Upper lobe of left lung (tissue), 6 donors: ENCODE measurements around the gene GPA33. TPM values are rescaled to one million over a fixed set of nuclear protein-coding genes. Genes with fewer than 3 reads are reported as not detected.

Source experiments
- ATAC-seq, 2 donors: fragments of 200-7000 bp; cut with Tn5 transposase; one replicate each; pipeline ENCODE4 v1.9.1; 2022; ENCODE audit warnings: mild to moderate bottlenecking in 2 of 2, moderate library complexity in 2 of 2; ENCODE audit not compliant: low FRiP score in 2 of 2
- DNase-seq, 2 donors: peaks; one replicate each; pipeline ENCODE4 v3.0.0-alpha.2; 2019 to 2020
- H3K27ac ChIP-seq, 4 donors: fragments of 200-600 bp; sonication (generic); one replicate each; pipeline ENCODE4 v1.5.1; 2016 to 2019
- H3K27me3 ChIP-seq, 4 donors: fragments of 200-600 bp; sonication (generic); one replicate each; pipeline ENCODE4 v1.5.1; 2017 to 2019
- H3K36me3 ChIP-seq, 4 donors: fragments of 200-600 bp; sonication (generic); one replicate each; pipeline ENCODE4 v1.5.1; 2016 to 2019
- H3K4me1 ChIP-seq, 4 donors: fragments of 200-600 bp; sonication (generic); one replicate each; pipeline ENCODE4 v1.5.1; 2018 to 2019
- H3K4me3 ChIP-seq, 4 donors: fragments of 200-600 bp; sonication (generic); one replicate each; pipeline ENCODE4 v1.5.1; 2017 to 2019; ENCODE audit warnings: mild to moderate bottlenecking in 2 of 4, moderate library complexity in 1 of 4
- H3K9me3 ChIP-seq, 4 donors: fragments of 200-600 bp; sonication (generic); one replicate each; pipeline ENCODE4 v1.5.1; 2018 to 2019
- EP300 ChIP-seq, 4 donors: sonication (generic); formaldehyde crosslinking; IDR thresholded peaks; one replicate each; pipeline ENCODE4 v1.5.1; 2017; ENCODE audit warnings: antibody characterized with exemption in 4 of 4, control low read depth in 2 of 4
- POLR2A ChIP-seq, 4 donors: fragments of 450-650 bp; IDR thresholded peaks; one replicate each; pipeline ENCODE4 v1.5.1; 2016 to 2017; ENCODE audit warnings: antibody characterized with exemption in 4 of 4, mild to moderate bottlenecking in 2 of 4
- POLR2AphosphoS5 ChIP-seq, 2 donors: sonication (generic); formaldehyde crosslinking; IDR thresholded peaks; one replicate each; pipeline ENCODE4 v1.5.1; 2017; ENCODE audit warnings: antibody characterized with exemption in 2 of 2
- WGBS, 2 donors: methylation state at CpG; one replicate each; pipeline ENCODE4 v1.1.5; 2017 to 2018; 5-methylcytosine and 5-hydroxymethylcytosine counted together
- total RNA-seq, 6 donors: library from RNA; depleted of rRNA in 4 of 6; stranded (reverse); fragments of >200 nt in 4 of 6; gene quantifications; one replicate each; pipeline versions ENCODE4 v1.1.0 to v1.2.1, GENCODE V29; 2016 to 2021
- TF ChIP-seq, protein P1 (sequence below), 6 experiments: fragments of 450-650 bp in 4 of 6; fragments of 200-600 bp in 2 of 6; sonication (generic) in 2 of 6; IDR thresholded peaks; one replicate each; pipeline ENCODE4 v1.5.1; 2016 to 2019; ENCODE audit warnings: antibody characterized with exemption in 6 of 6
- donor health status: DM: no; HTN: no; CAD: no; lungs with moderate emphysema.
- donor health status: DM: no; HTN: yes; CAD: no; lungs with severe emphysema.

The GPA33 gene
- total RNA-seq, 6 donors from 2014 or later, result 0.89 to 18.4 (median 3.8) TPM

- H3K4me1 ChIP-seq, result peaks cover 7 to 9% (median 8%) of the 10 kb centered on the region in 4 donors
- H3K36me3 ChIP-seq, result no peaks in the 10 kb centered on the region
- H3K27me3 ChIP-seq, result no peaks in the 10 kb centered on the region
- no peak overlapping the region for H3K4me3 ChIP-seq
- no peak overlapping the region for H3K27ac ChIP-seq
- TF ChIP-seq POLR2A (IDR thresholded peaks at IDR 0.05) (no peak), POLR2AphosphoS5 (IDR thresholded peaks at IDR 0.05) (no peak), EP300 (IDR thresholded peaks at IDR 0.05) (no peak)
- TF ChIP-seq, protein P1, sequence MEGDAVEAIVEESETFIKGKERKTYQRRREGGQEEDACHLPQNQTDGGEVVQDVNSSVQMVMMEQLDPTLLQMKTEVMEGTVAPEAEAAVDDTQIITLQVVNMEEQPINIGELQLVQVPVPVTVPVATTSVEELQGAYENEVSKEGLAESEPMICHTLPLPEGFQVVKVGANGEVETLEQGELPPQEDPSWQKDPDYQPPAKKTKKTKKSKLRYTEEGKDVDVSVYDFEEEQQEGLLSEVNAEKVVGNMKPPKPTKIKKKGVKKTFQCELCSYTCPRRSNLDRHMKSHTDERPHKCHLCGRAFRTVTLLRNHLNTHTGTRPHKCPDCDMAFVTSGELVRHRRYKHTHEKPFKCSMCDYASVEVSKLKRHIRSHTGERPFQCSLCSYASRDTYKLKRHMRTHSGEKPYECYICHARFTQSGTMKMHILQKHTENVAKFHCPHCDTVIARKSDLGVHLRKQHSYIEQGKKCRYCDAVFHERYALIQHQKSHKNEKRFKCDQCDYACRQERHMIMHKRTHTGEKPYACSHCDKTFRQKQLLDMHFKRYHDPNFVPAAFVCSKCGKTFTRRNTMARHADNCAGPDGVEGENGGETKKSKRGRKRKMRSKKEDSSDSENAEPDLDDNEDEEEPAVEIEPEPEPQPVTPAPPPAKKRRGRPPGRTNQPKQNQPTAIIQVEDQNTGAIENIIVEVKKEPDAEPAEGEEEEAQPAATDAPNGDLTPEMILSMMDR (IDR thresholded peaks at IDR 0.05), result no peak
- no peak for ATAC-seq
- no peaks in the 10 kb centered on the region for H3K9me3 ChIP-seq
- WGBS, 2 donors, result 92 to 99% methylated on average over 3 of the region's 3 CpGs
- DNase-seq, result no peak
Observed at GRCh38 chr1:167119696-167120095, 29.5 kb upstream of the GPA33 start.

- Histone ChIP-seq H3K36me3 (no peaks in the 10 kb centered on the region), H3K27ac (no peak overlapping the region), H3K4me1 (peaks cover 7 to 9% (median 8%) of the 10 kb centered on the region in 4 donors), H3K4me3 (no peak overlapping the region), H3K27me3 (no peaks in the 10 kb centered on the region), H3K9me3 (no peaks in the 10 kb centered on the region)
- no peak for TF ChIP-seq POLR2A (IDR thresholded peaks at IDR 0.05)
- no peak for TF ChIP-seq POLR2AphosphoS5 (IDR thresholded peaks at IDR 0.05)
- TF ChIP-seq, protein P1 (IDR thresholded peaks at IDR 0.05), result no peak
- no peak for TF ChIP-seq EP300 (IDR thresholded peaks at IDR 0.05)
- DNase-seq (no peak), ATAC-seq (no peak)
- WGBS, 2 donors, result 90 to 92% methylated on average over 5 of the region's 5 CpGs
Observed at GRCh38 chr1:167118188-167118587, 28.0 kb upstream of the GPA33 start.

GRCh38 chr1:167117225-167117624, 27.0 kb upstream of the GPA33 start:
- H3K27ac ChIP-seq, result no peak overlapping the region
- 96% methylated on average over 8 to 9 of the region's 9 CpGs for WGBS, 2 donors
- no peak for ATAC-seq
- no peak overlapping the region for H3K4me3 ChIP-seq
- H3K36me3 ChIP-seq, result no peaks in the 10 kb centered on the region
- TF ChIP-seq, protein P1 (IDR thresholded peaks at IDR 0.05), result no peak
- TF ChIP-seq POLR2A (IDR thresholded peaks at IDR 0.05) (no peak), POLR2AphosphoS5 (IDR thresholded peaks at IDR 0.05) (no peak)
- peaks cover 7 to 9% (median 8%) of the 10 kb centered on the region in 4 donors for H3K4me1 ChIP-seq
- no peak for DNase-seq
- H3K9me3 ChIP-seq, result no peaks in the 10 kb centered on the region
- H3K27me3 ChIP-seq, result no peaks in the 10 kb centered on the region

DNA sequence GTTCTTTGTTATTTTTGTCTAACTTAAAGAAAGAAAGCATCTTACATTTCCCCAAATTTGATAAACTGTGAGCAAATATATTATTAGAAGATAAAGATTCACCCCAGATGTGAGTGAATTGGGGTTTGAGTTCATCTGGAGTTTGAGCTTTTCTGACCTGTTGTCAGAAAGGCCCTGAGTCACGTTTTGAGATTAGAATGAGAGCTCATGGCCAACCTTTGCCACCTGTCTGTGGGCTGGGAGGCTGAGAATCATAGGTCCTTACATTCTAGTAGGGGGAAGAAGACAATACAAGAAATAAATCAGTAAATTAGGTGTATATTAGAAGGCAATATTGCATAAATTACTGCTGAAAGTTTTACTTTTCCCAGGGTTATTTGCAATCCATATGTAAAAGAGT, 26.0 kb upstream of the GPA33 start:
- 52 to 83% methylated on average over 1 of the region's 1 CpG for WGBS, 2 donors
- ATAC-seq (no peak), DNase-seq (no peak)
- Histone ChIP-seq H3K36me3 (no peaks in the 10 kb centered on the region), H3K27me3 (no peaks in the 10 kb centered on the region), H3K4me1 (peaks cover 3 to 4% (median 3%) of the 10 kb centered on the region in 4 donors), H3K4me3 (no peak overlapping the region), H3K9me3 (no peaks in the 10 kb centered on the region), H3K27ac (no peak overlapping the region)
- TF ChIP-seq, protein P1 (IDR thresholded peaks at IDR 0.05), result no peak
- TF ChIP-seq POLR2A (IDR thresholded peaks at IDR 0.05) (no peak), POLR2AphosphoS5 (IDR thresholded peaks at IDR 0.05) (no peak), EP300 (IDR thresholded peaks at IDR 0.05) (no peak)

GRCh38 chr1:167115655-167116054, 25.5 kb upstream of the GPA33 start:
- no peaks in the 10 kb centered on the region for H3K4me1 ChIP-seq
- ATAC-seq (no peak), DNase-seq (no peak)
- no peak overlapping the region for H3K4me3 ChIP-seq
- H3K27ac ChIP-seq, result no peak overlapping the region
- WGBS, 2 donors, result 56% methylated on average over 5 of the region's 5 CpGs
- no peaks in the 10 kb centered on the region for H3K36me3 ChIP-seq
- H3K27me3 ChIP-seq, result no peaks in the 10 kb centered on the region
- TF ChIP-seq EP300 (IDR thresholded peaks at IDR 0.05) (no peak), POLR2AphosphoS5 (IDR thresholded peaks at IDR 0.05) (no peak), POLR2A (IDR thresholded peaks at IDR 0.05) (no peak)
- TF ChIP-seq, protein P1 (IDR thresholded peaks at IDR 0.05), result no peak
- H3K9me3 ChIP-seq, result no peaks in the 10 kb centered on the region
